Measurements from ENCODE around the gene SLIT3. TPM values are rescaled to one million over a fixed set of nuclear protein-coding genes. Genes with fewer than 3 reads are reported as not detected.
A peak's percentile ranks its signal among the peaks of the same experiment; 100 is the strongest.

SLIT3 gene
- total and polyA plus RNA-seq, 9 of the 15 experiments (the other 6 are each of a cell fraction or from before 2014, with no cell fraction given): 0.01 to 0.04 TPM; not detected in 7

GRCh38 chr5:168728546-168729211, 572.3 kb downstream of the SLIT3 start:
- ChIA-PET POLR2A (no interaction called here), CTCF (ENCODE audit: low intra/inter-chr PET ratio) (no interaction called here)
- Histone ChIP-seq H3K27me3 (ENCODE audit: control insufficient read depth in 2 of 2, insufficient read depth in 2 of 2, low read length in 2 of 2) (no peaks in the 10 kb centered on the region), H4K20me1 (replicated peaks; ENCODE audit: control insufficient read depth, insufficient read depth, low read length) (no peaks in the 10 kb centered on the region), H3K4me1 (replicated peaks in 1 of 2; ENCODE audit: control insufficient read depth in 2 of 2, insufficient read depth in 2 of 2, low read length in 2 of 2) (no peaks in the 10 kb centered on the region), H3K79me2 (ENCODE audit: control insufficient read depth, insufficient read depth, low read length) (no peaks in the 10 kb centered on the region), H3K36me3 (ENCODE audit: control insufficient read depth, insufficient read depth, low read length) (no peaks in the 10 kb centered on the region), H3K4me2 (ENCODE audit: insufficient read depth, low read length) (no peak overlapping the region), H3K9me3 (replicated peaks; ENCODE audit: control insufficient read depth, insufficient read depth, low read depth, low read length) (0 out of 2 replicates have a peak, but pooled peaks cover 1% of the 10 kb centered on the region), H3K9me1 (ENCODE audit: control insufficient read depth, insufficient read depth, low read length) (no peaks in the 10 kb centered on the region), H2AFZ (ENCODE audit: low read depth, low read length) (no peak overlapping the region), H3K9ac (ENCODE audit: insufficient read depth in 1 of 2, low read depth in 2 of 2, low read length in 2 of 2) (no peak overlapping the region), H3K27ac (ENCODE audit: extremely low read depth, low read depth, low read length) (no peak overlapping the region), H3K4me3 (no peak overlapping the region)
- ATAC-seq (no peak), DNase-seq (ENCODE audit: extremely low read depth in 1 of 4, low spot score in 3 of 4) (no peak), FAIRE-seq (no peak)
- in situ Hi-C loops (cut with MboI) (no loop called here), intact Hi-C loops (cut with micrococcal nuclease) (no loop called here)
- TF ChIP-seq RBM15 (IDR thresholded peaks at IDR 0.05; ENCODE audit: insufficient read depth, low read length) (no peak), ZNF280A (IDR thresholded peaks at IDR 0.05; ENCODE audit: low read depth, partially characterized antibody) (peak; percentile 53), ZNF668 (CRISPR knock-in tag; IDR thresholded peaks at IDR 0.05) (no peak), RHOXF2B (CRISPR knock-in tag; conservative IDR thresholded peaks at IDR 0.05) (no peak), TRIM28 (IDR thresholded peaks at IDR 0.05) (peak; percentile 70; the same call in 1 of the 2 replicates), CREB3L1 (IDR thresholded peaks at IDR 0.05; ENCODE audit: borderline replicate concordance, low read depth) (no peak)
- WGBS (ENCODE audit: insufficient coverage, low coverage, missing lambda C conversion rate): 8% methylated on average over 1 of the region's 1 CpG
- BruUV-seq (replicated peaks): no TSS peak
